SU-DHL-6 (cell line): Measurements from ENCODE around the gene RELA.

Source experiments
- H2AFZ ChIP-seq: fragments of 200-600 bp; sonication (generic); 2 replicates; pipeline ENCODE4 v1.6.1; 2014; ENCODE audit warnings: low read depth, mild to moderate bottlenecking, moderate library complexity, mixed read lengths, antibody characterized with exemption, low read length; ENCODE audit not compliant: severe bottlenecking
- H3F3A ChIP-seq: fragments of 200-600 bp; shearing (Covaris generic); 2 replicates; pipeline ENCODE4 v1.6.0; 2016; ENCODE audit warnings: antibody characterized with exemption, mild to moderate bottlenecking; ENCODE audit not compliant: insufficient read depth
- H3K27ac ChIP-seq: fragments of 200-600 bp; sonication (generic); 2 replicates; pipeline ENCODE4 v1.5.1; 2016; ENCODE audit warnings: low read depth, mild to moderate bottlenecking, low read length, moderate library complexity, mixed read lengths
- H3K27me3 ChIP-seq: fragments of 200-600 bp; sonication (generic), shearing (Covaris generic); 2 replicates; pipeline ENCODE4 v1.6.0; 2014; ENCODE audit warnings: mild to moderate bottlenecking, low read length
- H3K36me3 ChIP-seq: fragments of 200-600 bp; sonication (generic); 2 replicates; pipeline ENCODE4 v1.6.1; 2014; ENCODE audit warnings: mild to moderate bottlenecking, low read length, mixed read lengths
- H3K4me2 ChIP-seq: fragments of 300-600, 200-600 bp; shearing (Covaris generic), sonication (generic); 2 replicates; pipeline ENCODE4 v1.6.0; 2014; ENCODE audit warnings: low read length, low read depth, mild to moderate bottlenecking; ENCODE audit not compliant: poor library complexity, severe bottlenecking
- H3K4me3 ChIP-seq: fragments of 200-600 bp; sonication (generic); 2 replicates; pipeline ENCODE4 v1.5.1; 2014; ENCODE audit warnings: antibody characterized with exemption, low read length, mild to moderate bottlenecking, mixed read lengths; ENCODE audit not compliant: insufficient read depth, poor library complexity, severe bottlenecking
- H3K79me2 ChIP-seq: fragments of 200-600 bp; sonication (generic); 2 replicates; pipeline ENCODE4 v1.6.1; 2014; ENCODE audit warnings: mild to moderate bottlenecking, low read length, moderate library complexity; ENCODE audit not compliant: insufficient read depth
- H3K9ac ChIP-seq: fragments of 200-600 bp; sonication (generic); 2 replicates; pipeline ENCODE4 v1.7.0; 2014; ENCODE audit warnings: mild to moderate bottlenecking, low read length
- H3K9me2 ChIP-seq: fragments of 200-600 bp; sonication (generic); replicated peaks from 2 replicates; pipeline ENCODE4 v1.6.1; 2014; ENCODE audit warnings: low read length; ENCODE audit not compliant: insufficient read depth
- H3K9me3 ChIP-seq: fragments of 200-600 bp; sonication (generic); 2 replicates; pipeline ENCODE4 v1.6.1; 2014; ENCODE audit warnings: low read length, mixed read lengths; ENCODE audit not compliant: insufficient read depth
- H4K20me1 ChIP-seq: fragments of 200-600 bp; sonication (generic); 2 replicates; pipeline ENCODE4 v1.6.1; 2014; ENCODE audit warnings: low read depth, mild to moderate bottlenecking, antibody characterized with exemption, low read length, moderate library complexity, mixed read lengths
- EZH2phosphoT487 ChIP-seq: fragments of 200-600 bp; sonication (generic), shearing (Covaris generic); conservative IDR thresholded peaks from 2 replicates; pipeline ENCODE4 v1.6.1; 2018; ENCODE audit warnings: mild to moderate bottlenecking, antibody characterized with exemption, low read length, moderate library complexity, mixed read lengths
- TF ChIP-seq, protein P1 (sequence below): fragments of 200-600 bp; sonication (generic); IDR thresholded peaks from one replicate; pipeline ENCODE4 v1.5.1; 2017; ENCODE audit warnings: antibody characterized with exemption, mild to moderate bottlenecking, low read length, moderate library complexity; ENCODE audit not compliant: insufficient read depth, poor library complexity, severe bottlenecking

The RELA gene

DNA sequence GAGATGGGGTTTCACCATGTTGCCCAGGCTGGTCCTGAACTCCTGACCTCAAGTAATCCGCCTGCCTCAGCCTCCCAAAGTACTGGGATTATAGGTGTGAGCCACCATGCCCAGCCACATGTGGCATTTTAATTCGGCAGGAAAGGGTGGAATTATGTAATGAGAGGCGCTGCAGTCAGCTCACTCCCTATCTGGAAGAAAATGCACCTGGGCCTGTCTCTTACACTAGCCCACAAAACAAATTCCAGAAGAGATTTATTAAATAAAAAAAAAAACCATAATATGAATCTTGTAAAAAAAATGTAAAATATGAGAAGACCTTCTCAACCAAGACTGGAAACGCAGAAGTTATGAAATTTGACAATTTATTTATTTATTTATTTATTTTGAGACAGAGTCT, 41.1 kb upstream of the RELA start:
- Histone ChIP-seq H3K4me2 (no peak overlapping the region), H3K9me3 (no peaks in the 10 kb centered on the region), H3K27me3 (no peaks in the 10 kb centered on the region), H3K27ac (no peak overlapping the region), H3K9ac (no peak overlapping the region), H4K20me1 (no peaks in the 10 kb centered on the region), H3K36me3 (no peaks in the 10 kb centered on the region), H3F3A (no peaks in the 10 kb centered on the region), H2AFZ (no peak overlapping the region), H3K9me2 (no peaks in the 10 kb centered on the region), H3K4me3 (no peak overlapping the region), H3K79me2 (no peaks in the 10 kb centered on the region)
- TF ChIP-seq, protein P1, sequence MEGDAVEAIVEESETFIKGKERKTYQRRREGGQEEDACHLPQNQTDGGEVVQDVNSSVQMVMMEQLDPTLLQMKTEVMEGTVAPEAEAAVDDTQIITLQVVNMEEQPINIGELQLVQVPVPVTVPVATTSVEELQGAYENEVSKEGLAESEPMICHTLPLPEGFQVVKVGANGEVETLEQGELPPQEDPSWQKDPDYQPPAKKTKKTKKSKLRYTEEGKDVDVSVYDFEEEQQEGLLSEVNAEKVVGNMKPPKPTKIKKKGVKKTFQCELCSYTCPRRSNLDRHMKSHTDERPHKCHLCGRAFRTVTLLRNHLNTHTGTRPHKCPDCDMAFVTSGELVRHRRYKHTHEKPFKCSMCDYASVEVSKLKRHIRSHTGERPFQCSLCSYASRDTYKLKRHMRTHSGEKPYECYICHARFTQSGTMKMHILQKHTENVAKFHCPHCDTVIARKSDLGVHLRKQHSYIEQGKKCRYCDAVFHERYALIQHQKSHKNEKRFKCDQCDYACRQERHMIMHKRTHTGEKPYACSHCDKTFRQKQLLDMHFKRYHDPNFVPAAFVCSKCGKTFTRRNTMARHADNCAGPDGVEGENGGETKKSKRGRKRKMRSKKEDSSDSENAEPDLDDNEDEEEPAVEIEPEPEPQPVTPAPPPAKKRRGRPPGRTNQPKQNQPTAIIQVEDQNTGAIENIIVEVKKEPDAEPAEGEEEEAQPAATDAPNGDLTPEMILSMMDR = no peak
- TF ChIP-seq EZH2phosphoT487 = no peak

DNA sequence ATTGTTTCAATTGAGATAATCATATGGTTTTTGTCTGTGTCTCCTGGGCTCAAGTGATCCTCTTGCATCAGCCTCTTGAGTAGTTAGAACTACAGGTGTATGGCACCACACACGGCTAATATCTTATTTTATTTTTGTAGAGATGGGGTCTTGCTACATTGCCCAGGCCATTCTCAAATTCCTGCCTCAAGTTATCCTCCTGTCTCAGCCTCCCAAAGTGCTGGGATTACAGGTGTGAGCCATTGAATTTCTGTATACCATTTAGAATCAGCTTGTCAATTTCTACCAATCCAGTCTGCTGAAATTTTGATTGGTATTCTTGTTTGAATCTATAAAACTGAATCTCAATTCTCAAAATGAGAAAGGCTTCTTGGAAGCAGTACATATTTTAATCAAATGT, 39.0 kb upstream of the RELA start:
- H3K27me3 ChIP-seq = no peaks in the 10 kb centered on the region
- no peak overlapping the region for H2AFZ ChIP-seq
- no peak for TF ChIP-seq EZH2phosphoT487
- TF ChIP-seq, protein P1 = no peak
- no peak overlapping the region for H3K27ac ChIP-seq
- H3K9me2 ChIP-seq = no peaks in the 10 kb centered on the region
- no peaks in the 10 kb centered on the region for H4K20me1 ChIP-seq
- H3K9me3 ChIP-seq = no peaks in the 10 kb centered on the region
- no peak overlapping the region for H3K9ac ChIP-seq
- no peaks in the 10 kb centered on the region for H3K79me2 ChIP-seq
- H3K4me3 ChIP-seq = no peak overlapping the region
- no peaks in the 10 kb centered on the region for H3F3A ChIP-seq
- H3K4me2 ChIP-seq = no peak overlapping the region
- H3K36me3 ChIP-seq = no peaks in the 10 kb centered on the region

DNA sequence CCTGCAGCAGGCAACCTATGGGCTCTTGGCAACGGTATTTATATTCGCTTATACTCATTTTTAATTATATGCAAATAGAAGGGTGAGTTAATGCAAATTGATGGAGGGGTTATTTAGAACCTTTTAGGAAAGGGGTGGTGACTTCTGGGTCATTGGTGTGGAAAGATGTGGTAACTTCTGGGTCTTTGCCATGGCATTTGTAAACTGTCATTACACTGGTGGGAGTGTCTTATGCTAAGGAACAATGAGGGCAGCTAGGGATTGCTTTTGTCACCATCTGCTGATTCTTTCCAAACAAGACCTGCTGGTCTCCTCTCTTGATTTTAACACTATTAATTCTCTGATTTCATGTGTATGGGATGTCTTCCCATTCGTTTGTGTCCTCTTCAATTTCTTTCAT, 37.7 kb upstream of the RELA start:
- Histone ChIP-seq H3K4me3 (no peak overlapping the region), H3K9me3 (no peaks in the 10 kb centered on the region), H4K20me1 (no peaks in the 10 kb centered on the region), H3K9ac (no peak overlapping the region), H3K36me3 (no peaks in the 10 kb centered on the region), H3K79me2 (no peaks in the 10 kb centered on the region), H3K4me2 (no peak overlapping the region), H3K27me3 (no peaks in the 10 kb centered on the region), H3K27ac (no peak overlapping the region), H3F3A (no peaks in the 10 kb centered on the region), H2AFZ (no peak overlapping the region), H3K9me2 (no peaks in the 10 kb centered on the region)
- TF ChIP-seq, protein P1 = no peak
- no peak for TF ChIP-seq EZH2phosphoT487

DNA sequence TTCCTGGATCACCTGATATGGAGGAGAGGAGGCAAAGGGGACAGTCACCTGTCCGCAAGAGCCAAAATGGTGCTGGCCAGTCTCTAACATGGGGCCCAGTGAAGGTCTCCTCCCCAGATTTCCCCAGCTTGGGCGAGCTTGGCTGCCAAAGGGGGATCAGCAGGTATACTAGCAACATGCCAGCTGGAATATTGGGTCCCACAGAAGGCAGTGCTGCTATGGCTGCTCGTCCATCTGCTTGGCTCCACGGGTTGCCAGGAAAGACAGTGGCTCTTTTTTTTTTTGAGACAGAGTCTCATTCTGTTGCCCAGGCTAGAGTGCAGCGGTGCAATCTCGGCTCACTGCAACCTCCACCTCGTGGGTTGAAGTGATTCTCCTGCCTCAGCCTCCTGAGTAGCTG, 36.6 kb upstream of the RELA start:
- TF ChIP-seq, protein P1 = no peak
- TF ChIP-seq EZH2phosphoT487 = no peak
- Histone ChIP-seq H3K79me2 (no peaks in the 10 kb centered on the region), H3K27me3 (no peaks in the 10 kb centered on the region), H2AFZ (no peak overlapping the region), H3K4me2 (no peak overlapping the region), H3K9ac (no peak overlapping the region), H3K9me3 (no peaks in the 10 kb centered on the region), H3F3A (no peaks in the 10 kb centered on the region), H3K27ac (no peak overlapping the region), H3K36me3 (no peaks in the 10 kb centered on the region), H3K4me3 (no peak overlapping the region), H3K9me2 (no peaks in the 10 kb centered on the region), H4K20me1 (no peaks in the 10 kb centered on the region)
